GM18526 (cell line): ENCODE results near the gene ARHGEF1.

Source experiments
- POLR2A ChIP-seq: IDR thresholded peaks from 3 replicates; pipeline ENCODE4 v1.6.1; 2011; ENCODE audit not compliant: insufficient read length; ENCODE audit errors: extremely low read depth

The ARHGEF1 gene

GRCh38 chr19:41915021-41915775 is 32.2 kb downstream of the ARHGEF1 start:
- no peak for TF ChIP-seq POLR2A

DNA sequence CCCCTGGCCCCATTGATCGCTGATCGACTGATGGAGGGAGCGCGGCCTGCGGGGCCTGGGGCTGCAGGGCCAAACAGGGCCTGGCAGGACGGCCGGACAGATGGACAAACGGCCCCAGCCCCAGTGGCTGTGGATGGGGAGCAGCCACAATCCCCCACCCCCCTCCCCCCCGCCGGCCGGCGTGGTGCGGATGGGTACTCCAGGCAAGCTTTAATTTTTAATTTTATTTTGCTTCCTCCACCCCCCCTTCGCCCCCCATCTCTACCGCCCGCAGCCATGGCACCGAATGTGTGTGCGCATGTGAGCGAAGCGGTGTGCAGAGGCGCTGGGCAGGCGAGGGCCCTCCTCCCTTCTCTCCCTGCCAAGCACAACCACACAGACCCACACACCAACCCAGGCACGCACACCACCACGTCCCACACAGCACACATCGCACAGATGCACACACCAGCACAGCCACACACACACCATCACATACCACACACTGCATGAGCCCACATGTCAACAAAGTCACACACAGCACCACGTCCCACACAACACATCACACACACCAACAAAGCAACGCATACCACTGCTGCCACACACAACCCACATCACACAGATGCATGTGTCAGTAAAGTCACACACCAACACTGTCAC is 32.9 kb downstream of the ARHGEF1 start:
- TF ChIP-seq POLR2A, result no peak

- no peak for TF ChIP-seq POLR2A
These were observed 34.7 kb downstream of the ARHGEF1 start for GRCh38 chr19:41917676-41918075.

DNA sequence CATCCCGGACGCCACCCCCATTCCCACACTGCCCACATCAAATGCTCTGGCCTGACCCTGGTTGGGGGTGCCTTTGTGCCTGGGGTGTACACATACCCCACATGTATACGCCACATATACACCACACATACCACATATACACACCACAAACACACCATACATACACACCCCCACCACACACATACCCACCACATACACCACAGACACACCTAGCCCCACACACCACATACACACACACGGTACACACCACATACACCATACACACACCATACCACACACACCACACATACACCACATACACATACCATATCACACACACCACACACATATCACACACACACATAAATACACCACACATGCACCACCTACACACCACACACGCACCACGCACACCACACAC is 35.1 kb downstream of the ARHGEF1 start:
- TF ChIP-seq POLR2A, result no peak

DNA sequence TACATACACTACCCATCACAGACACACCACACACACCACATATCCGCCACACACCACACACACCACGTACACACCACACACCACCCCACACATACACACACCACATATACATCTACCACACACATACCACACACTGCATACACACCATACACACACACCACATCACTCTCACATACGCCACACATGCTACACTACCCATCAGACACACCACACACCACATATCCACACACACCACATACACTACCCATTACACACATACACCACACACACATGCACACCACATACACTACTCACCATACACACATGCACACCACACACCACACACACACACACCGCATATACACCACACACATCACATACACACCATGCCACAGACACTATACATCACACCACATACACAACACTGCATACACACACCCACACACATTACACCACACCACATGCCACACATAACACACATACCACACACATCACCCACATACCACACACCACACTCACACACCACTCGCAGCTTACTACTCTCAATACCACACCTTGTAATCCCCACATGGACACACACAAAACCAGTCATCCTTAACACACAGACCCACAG is 35.8 kb downstream of the ARHGEF1 start:
- no peak for TF ChIP-seq POLR2A

DNA sequence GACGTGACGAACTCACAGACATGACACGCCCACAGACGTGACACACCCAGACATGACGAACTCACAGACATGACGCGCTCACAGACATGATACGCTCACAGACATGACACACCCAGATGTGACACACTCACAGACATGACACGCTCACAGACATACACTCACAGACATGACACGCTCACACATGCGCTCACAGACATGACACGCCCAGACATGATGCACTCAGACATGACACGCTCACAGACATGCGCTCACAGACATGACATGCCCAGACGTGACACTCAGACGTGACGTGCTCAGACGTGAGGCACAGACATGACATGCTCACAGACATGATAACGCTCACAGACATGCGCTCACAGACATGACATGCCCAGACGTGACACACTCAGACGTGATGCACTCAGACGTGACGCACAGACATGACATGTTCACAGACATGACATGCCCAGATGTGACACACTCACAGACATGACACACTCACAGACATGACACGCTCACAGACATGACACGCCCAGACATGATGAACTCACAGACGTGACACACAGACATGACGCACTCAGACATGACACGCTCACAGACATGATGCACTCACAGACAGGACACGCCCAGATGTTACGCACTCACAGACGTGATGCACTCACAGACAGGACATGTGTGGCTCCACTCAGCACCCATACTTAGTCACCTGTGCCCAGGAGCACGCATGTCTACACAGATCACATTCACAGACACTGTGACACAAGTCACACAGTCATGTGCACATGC is 37.1 kb downstream of the ARHGEF1 start:
- TF ChIP-seq POLR2A, result no peak

- TF ChIP-seq POLR2A, result no peak
These were observed 38.0 kb downstream of the ARHGEF1 start for GRCh38 chr19:41920882-41921576.

DNA sequence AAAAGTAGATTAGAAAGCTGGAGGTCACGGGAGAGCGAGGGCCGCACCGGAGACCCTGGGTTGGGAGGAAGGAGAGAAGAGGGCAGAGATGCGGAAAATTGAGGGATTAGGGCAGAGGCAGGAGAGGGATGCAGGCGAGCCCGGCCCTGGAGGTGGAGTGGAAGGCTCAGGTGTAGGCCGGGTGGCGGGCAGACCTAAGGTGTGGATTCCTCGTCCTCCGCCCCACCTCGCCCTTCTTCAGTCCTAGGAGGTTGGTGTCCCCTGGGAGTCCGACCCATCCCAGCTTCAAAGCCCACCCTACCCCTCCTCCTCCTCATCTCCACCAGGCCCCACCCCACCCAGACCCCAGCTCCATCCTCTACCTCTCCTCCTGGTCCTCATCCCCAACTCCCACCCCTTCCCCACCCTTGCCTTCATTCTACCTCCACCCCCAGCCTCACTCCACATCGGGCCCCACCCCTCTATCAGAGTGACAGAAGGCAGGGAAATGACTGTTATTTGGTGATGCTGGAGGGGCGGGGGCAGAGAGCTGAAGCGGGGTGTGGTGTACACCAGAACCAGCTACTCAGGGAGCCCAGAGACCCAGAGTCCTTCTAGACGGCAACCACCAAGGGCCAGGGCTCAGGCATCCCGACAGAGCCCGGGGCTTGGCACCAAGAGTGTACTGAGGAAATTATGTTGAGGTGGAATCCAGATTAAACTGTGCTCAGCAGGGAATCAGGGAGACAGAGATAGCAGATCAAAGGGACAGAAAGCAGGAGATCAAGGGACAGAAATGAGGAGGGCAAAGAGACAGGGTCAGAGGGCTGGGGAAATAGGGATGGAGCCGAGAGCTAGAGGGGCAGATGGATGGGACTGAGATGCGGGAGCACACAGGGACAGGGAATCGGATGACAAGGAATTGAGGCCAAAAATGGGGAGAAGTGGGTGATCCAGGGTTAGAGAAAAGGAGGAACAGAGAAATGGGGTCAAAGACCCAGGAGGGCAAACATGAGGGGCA is 38.9 kb downstream of the ARHGEF1 start:
- TF ChIP-seq POLR2A, result no peak

DNA sequence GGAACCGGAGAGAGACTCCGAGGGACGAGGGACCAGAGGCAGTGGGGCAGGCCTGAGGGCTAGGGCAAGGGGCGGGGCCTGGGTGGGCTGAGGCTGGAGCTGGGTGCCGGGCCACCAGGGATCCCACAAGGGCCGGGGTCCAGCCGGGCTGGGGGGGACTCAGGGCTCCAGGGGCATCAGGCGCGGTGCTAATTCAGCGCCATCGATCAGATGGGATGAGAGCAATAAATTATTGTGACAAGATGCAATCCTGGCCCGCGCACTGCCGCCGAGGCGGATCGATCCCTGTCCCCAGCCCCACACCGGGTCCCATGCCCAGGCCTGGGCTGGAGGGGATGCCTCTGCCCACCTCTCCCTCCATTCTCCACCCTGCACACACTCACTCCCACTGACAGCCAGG is 39.6 kb downstream of the ARHGEF1 start:
- TF ChIP-seq POLR2A, result no peak

DNA sequence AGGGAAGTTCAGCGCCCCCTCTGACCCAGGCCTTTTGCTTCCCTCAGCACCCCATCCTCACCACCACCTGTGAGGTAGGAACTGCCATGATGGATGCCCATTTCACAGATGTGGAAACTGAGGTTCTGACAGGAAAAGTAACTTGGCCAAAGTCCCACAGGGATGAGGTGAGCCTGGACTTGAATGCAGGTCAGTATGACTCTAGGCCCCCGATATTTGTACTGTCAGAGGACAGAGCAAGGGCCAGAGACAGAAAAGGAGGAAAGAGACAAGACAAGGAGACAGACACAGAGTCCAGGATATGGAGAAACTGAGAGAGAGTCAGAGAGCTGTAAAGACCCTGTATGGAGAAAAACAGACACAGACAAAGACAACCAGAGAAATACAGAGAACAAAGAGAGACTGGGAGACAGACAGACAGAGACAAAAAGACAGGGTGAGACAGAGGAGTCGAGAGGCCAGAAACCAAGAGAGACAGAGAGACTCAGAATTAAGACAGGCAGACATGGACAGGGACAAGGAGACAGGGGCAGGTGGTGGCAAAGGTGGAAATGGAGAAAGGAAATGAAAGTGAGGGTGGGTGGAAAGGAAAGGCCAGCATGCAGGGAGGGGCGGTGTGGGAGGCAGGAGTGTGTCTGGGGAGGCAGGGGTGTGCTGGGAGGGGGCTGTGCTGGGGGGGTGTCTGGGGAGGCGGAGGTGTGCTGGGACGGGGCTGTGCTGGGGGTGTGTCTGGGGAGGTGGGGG is 40.2 kb downstream of the ARHGEF1 start:
- TF ChIP-seq POLR2A, result no peak

GRCh38 chr19:41924151-41925145 is 41.5 kb downstream of the ARHGEF1 start:
- TF ChIP-seq POLR2A, result no peak
